ENCODE results near the gene TMEM242.

DNA sequence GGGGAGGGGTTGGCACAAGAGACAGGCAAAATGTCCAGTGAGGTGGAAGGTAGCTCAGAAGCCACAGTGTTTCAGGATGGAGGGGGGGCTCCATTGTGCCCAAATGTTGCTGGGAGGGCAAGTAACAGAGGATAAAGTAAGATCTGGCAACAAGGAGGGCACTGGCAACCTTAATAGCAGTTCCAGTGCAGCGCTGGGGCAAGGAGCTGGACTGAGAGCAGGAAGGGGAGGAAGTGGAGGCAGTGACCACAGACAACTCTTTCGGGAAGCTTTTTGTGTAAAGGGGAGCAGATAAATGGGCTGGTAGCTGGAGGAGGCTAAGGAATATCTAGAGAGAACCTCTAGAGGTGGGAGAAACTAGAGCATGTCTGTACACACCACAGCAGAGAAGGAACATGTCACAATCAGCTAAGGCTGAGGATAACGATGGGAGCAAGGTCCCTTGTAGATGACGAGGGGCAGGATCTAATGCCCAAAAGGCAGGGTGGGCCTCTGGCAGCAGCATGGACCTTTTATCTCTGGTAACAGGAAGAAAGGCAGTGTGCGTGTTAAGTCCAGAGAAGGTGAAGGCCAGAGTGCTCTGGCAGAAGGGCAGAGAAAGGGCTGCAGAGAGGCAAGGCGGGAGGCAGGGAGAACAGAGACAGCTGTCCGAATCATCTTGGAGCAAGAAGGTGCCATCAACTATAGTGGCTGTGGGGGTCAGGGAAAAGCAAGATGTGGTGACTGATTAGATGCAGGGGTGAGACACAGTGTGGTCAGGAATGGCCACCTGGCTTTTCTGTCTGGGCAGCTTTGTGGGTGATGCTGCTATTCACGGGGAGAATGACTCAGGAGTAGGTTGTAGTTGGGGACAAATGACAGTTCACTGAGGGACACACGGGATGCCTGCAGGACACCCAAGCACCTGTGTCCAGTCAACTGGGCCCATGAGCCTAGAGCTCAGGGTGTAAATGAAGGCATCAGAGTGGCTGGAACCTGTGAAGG, 17.4 kb downstream of the TMEM242 start:
- TF ChIP-seq SRF (IDR thresholded peaks at IDR 0.05; ENCODE audit: low read depth, low read length), result no peak
- TF ChIP-seq, protein P1, sequence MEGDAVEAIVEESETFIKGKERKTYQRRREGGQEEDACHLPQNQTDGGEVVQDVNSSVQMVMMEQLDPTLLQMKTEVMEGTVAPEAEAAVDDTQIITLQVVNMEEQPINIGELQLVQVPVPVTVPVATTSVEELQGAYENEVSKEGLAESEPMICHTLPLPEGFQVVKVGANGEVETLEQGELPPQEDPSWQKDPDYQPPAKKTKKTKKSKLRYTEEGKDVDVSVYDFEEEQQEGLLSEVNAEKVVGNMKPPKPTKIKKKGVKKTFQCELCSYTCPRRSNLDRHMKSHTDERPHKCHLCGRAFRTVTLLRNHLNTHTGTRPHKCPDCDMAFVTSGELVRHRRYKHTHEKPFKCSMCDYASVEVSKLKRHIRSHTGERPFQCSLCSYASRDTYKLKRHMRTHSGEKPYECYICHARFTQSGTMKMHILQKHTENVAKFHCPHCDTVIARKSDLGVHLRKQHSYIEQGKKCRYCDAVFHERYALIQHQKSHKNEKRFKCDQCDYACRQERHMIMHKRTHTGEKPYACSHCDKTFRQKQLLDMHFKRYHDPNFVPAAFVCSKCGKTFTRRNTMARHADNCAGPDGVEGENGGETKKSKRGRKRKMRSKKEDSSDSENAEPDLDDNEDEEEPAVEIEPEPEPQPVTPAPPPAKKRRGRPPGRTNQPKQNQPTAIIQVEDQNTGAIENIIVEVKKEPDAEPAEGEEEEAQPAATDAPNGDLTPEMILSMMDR (CRISPR knock-in tag; IDR thresholded peaks at IDR 0.05), result no peak
- TF ChIP-seq HINFP (CRISPR knock-in tag; IDR thresholded peaks at IDR 0.05; ENCODE audit: low read depth), result no peak
- no peak for TF ChIP-seq YY1 (IDR thresholded peaks at IDR 0.05; ENCODE audit: insufficient read depth, insufficient replicate concordance, low read depth, low read length)
- no peak for TF ChIP-seq POLR2AphosphoS5 (IDR thresholded peaks at IDR 0.05; ENCODE audit: low read depth, low read length)
- TF ChIP-seq POLR2A (IDR thresholded peaks at IDR 0.05; ENCODE audit: insufficient read depth in 1 of 2, low read depth in 2 of 2, low read length in 2 of 2), result no peak
